GM19238 (cell line): ENCODE results near the gene NDUFS1.
"Not testable (repeated sequence)": the region's sequence is repeated elsewhere in the genome, so short reads cannot be mapped to it uniquely, and the experiment has no call there.

Source experiments
- DNase-seq: peaks from one replicate; pipeline ENCODE4 v3.0.0; 2011; ENCODE audit warnings: low spot score; ENCODE audit not compliant: insufficient read length

Gene NDUFS1

GRCh38 chr2:206159346-206160124 is at the start of gene NDUFS1, which contains the start of gene EEF1B2:
Gene NDUFS1 (minus strand): TSS chr2:206159444. CDS start chr2:206153678, 5,766 bp downstream.
Gene EEF1B2 (plus strand): TSS chr2:206159895. CDS start chr2:206159980, 85 bp downstream.
- DNase-seq: peak; percentile 87

- no peak for DNase-seq
Measured at GRCh38 chr2:206208900-206209299, 49.7 kb upstream of the NDUFS1 start.

GRCh38 chr2:206207316-206207715 is 48.1 kb upstream of the NDUFS1 start:
- not testable (repeated sequence) for DNase-seq

GRCh38 chr2:206204710-206205109 is 45.5 kb upstream of the NDUFS1 start:
- DNase-seq: no peak

GRCh38 chr2:206203331-206203730 is 44.1 kb upstream of the NDUFS1 start:
- no peak for DNase-seq

- DNase-seq: no peak
Measured at GRCh38 chr2:206202446-206202845, 43.2 kb upstream of the NDUFS1 start.

- no peak for DNase-seq
Measured at GRCh38 chr2:206201075-206201848, 42.0 kb upstream of the NDUFS1 start.

- DNase-seq: no peak
Measured at GRCh38 chr2:206198677-206199076, 39.4 kb upstream of the NDUFS1 start.

GRCh38 chr2:206193671-206194357 is 34.6 kb upstream of the NDUFS1 start:
- DNase-seq: no peak

- DNase-seq: no peak
Measured at GRCh38 chr2:206192157-206192556, 32.9 kb upstream of the NDUFS1 start.

GRCh38 chr2:206190689-206191088 is 31.4 kb upstream of the NDUFS1 start:
- DNase-seq: no peak

- no peak for DNase-seq
Measured at GRCh38 chr2:206190111-206190510, 30.9 kb upstream of the NDUFS1 start.

GRCh38 chr2:206189691-206190090 is 30.4 kb upstream of the NDUFS1 start:
- DNase-seq: no peak

GRCh38 chr2:206181526-206181925 is 22.3 kb upstream of the NDUFS1 start:
- DNase-seq: not testable (repeated sequence)

- no peak for DNase-seq
Measured at GRCh38 chr2:206176901-206177300, 17.7 kb upstream of the NDUFS1 start.

GRCh38 chr2:206176121-206176520 is 16.9 kb upstream of the NDUFS1 start:
- no peak for DNase-seq

- DNase-seq: no peak
Measured at GRCh38 chr2:206173147-206173546, 13.9 kb upstream of the NDUFS1 start.

- not testable (repeated sequence) for DNase-seq
Measured at GRCh38 chr2:206171624-206172397, 12.6 kb upstream of the NDUFS1 start.

- not testable (repeated sequence) for DNase-seq
Measured at GRCh38 chr2:206168230-206168629, 9.0 kb upstream of the NDUFS1 start.

- DNase-seq: no peak
Measured at GRCh38 chr2:206164261-206164862, 5.1 kb upstream of the NDUFS1 start.
